Measurements from ENCODE around the gene RGS9BP. TPM values are rescaled to one million over a fixed set of nuclear protein-coding genes. Genes with fewer than 3 reads are reported as not detected.

Gene RGS9BP
- not detected for total RNA-seq (ENCODE audit: unreplicated experiment)
- long read RNA-seq = 0 reads

GRCh38 chr19:32675720-32676185 is at the start of gene RGS9BP:
RGS9BP (plus strand) TSS chr19:32675848; CDS start chr19:32676264, 416 bp downstream.
- peak; percentile 57 for DNase-seq (ENCODE audit: low spot score)
- H3K27me3 Mint-ChIP-seq (ENCODE audit: unreplicated experiment) = peaks cover 16% of the 10 kb centered on the region
- peak within 1 kb of the TSS; percentile 86 for H3K4me3 Mint-ChIP-seq (ENCODE audit: unreplicated experiment)
- peaks cover 15% of the 10 kb centered on the region for H3K4me1 Mint-ChIP-seq (ENCODE audit: unreplicated experiment)
- no peaks in the 10 kb centered on the region for H3K36me3 Mint-ChIP-seq (ENCODE audit: low read depth, unreplicated experiment)
- no peak within 1 kb of the TSS for H3K27ac Mint-ChIP-seq (ENCODE audit: unreplicated experiment)
- H3K9me3 Mint-ChIP-seq (ENCODE audit: unreplicated experiment) = no peaks in the 10 kb centered on the region
- no peak for TF ChIP-seq CTCF (IDR thresholded peaks at IDR 0.05; ENCODE audit: unreplicated experiment)

GRCh38 chr19:32626969-32627368 is 48.7 kb upstream of the RGS9BP start:
- Mint-ChIP-seq H3K4me1 (ENCODE audit: unreplicated experiment) (no peaks in the 10 kb centered on the region), H3K27me3 (ENCODE audit: unreplicated experiment) (no peaks in the 10 kb centered on the region), H3K36me3 (ENCODE audit: low read depth, unreplicated experiment) (peaks cover 16% of the 10 kb centered on the region), H3K9me3 (ENCODE audit: unreplicated experiment) (no peaks in the 10 kb centered on the region), H3K4me3 (ENCODE audit: unreplicated experiment) (no peak overlapping the region), H3K27ac (ENCODE audit: unreplicated experiment) (no peak overlapping the region)
- no peak for TF ChIP-seq CTCF (IDR thresholded peaks at IDR 0.05; ENCODE audit: unreplicated experiment)
- no peak for DNase-seq (ENCODE audit: low spot score)

GRCh38 chr19:32627714-32628270 is 47.9 kb upstream of the RGS9BP start:
- TF ChIP-seq CTCF (IDR thresholded peaks at IDR 0.05; ENCODE audit: unreplicated experiment) = no peak
- H3K4me1 Mint-ChIP-seq (ENCODE audit: unreplicated experiment) = no peaks in the 10 kb centered on the region
- H3K27ac Mint-ChIP-seq (ENCODE audit: unreplicated experiment) = no peak overlapping the region
- H3K36me3 Mint-ChIP-seq (ENCODE audit: low read depth, unreplicated experiment) = peaks cover 9% of the 10 kb centered on the region
- no peak overlapping the region for H3K4me3 Mint-ChIP-seq (ENCODE audit: unreplicated experiment)
- no peaks in the 10 kb centered on the region for H3K27me3 Mint-ChIP-seq (ENCODE audit: unreplicated experiment)
- no peaks in the 10 kb centered on the region for H3K9me3 Mint-ChIP-seq (ENCODE audit: unreplicated experiment)
- no peak for DNase-seq (ENCODE audit: low spot score)

GRCh38 chr19:32630338-32630737 is 45.3 kb upstream of the RGS9BP start:
- no peaks in the 10 kb centered on the region for H3K27me3 Mint-ChIP-seq (ENCODE audit: unreplicated experiment)
- no peaks in the 10 kb centered on the region for H3K4me1 Mint-ChIP-seq (ENCODE audit: unreplicated experiment)
- H3K4me3 Mint-ChIP-seq (ENCODE audit: unreplicated experiment) = no peak overlapping the region
- H3K9me3 Mint-ChIP-seq (ENCODE audit: unreplicated experiment) = no peaks in the 10 kb centered on the region
- no peak for DNase-seq (ENCODE audit: low spot score)
- TF ChIP-seq CTCF (IDR thresholded peaks at IDR 0.05; ENCODE audit: unreplicated experiment) = no peak
- peaks cover 10% of the 10 kb centered on the region for H3K36me3 Mint-ChIP-seq (ENCODE audit: low read depth, unreplicated experiment)
- no peak overlapping the region for H3K27ac Mint-ChIP-seq (ENCODE audit: unreplicated experiment)

- H3K4me1 Mint-ChIP-seq (ENCODE audit: unreplicated experiment) = no peaks in the 10 kb centered on the region
- H3K4me3 Mint-ChIP-seq (ENCODE audit: unreplicated experiment) = no peak overlapping the region
- H3K36me3 Mint-ChIP-seq (ENCODE audit: low read depth, unreplicated experiment) = peaks cover 9% of the 10 kb centered on the region
- H3K27ac Mint-ChIP-seq (ENCODE audit: unreplicated experiment) = no peak overlapping the region
- no peak for TF ChIP-seq CTCF (IDR thresholded peaks at IDR 0.05; ENCODE audit: unreplicated experiment)
- no peaks in the 10 kb centered on the region for H3K9me3 Mint-ChIP-seq (ENCODE audit: unreplicated experiment)
- DNase-seq (ENCODE audit: low spot score) = no peak
- no peaks in the 10 kb centered on the region for H3K27me3 Mint-ChIP-seq (ENCODE audit: unreplicated experiment)
Measured at GRCh38 chr19:32631381-32631780, 44.3 kb upstream of the RGS9BP start.
